SK-N-DZ (cell line): ENCODE data around the gene RPUSD2.

ENCODE experiments used
- DNase-seq: peaks from one replicate; pipeline ENCODE4 v3.0.0-alpha.2; 2015; ENCODE audit warnings: low spot score
- small RNA-seq, 2 experiments: library from RNA; depleted of rRNA; stranded (forward); fragments of <200 nt; gene quantifications; one replicate each; pipeline ENCODE3, GENCODE V24; 2014

RPUSD2 gene

DNA sequence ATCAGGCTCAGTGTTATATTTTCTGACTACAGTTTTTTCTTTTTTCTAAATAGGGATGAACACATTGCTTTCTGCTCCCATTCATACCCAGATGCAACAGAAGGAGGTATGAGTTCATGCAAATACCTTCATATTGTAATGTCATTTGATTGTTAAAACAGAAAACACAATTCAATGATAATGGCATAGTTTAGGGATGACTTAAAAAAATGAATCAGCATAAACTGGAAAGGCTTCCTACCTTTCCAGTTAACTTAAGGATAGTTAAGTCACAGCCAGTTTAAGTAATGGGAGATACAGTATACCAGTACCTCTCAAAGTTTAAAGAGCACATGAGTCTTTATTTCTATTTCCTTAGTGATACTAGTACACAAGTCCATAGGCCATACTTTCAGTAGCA lies 49.8 kb downstream of the RPUSD2 start:
- no peak for DNase-seq

DNA sequence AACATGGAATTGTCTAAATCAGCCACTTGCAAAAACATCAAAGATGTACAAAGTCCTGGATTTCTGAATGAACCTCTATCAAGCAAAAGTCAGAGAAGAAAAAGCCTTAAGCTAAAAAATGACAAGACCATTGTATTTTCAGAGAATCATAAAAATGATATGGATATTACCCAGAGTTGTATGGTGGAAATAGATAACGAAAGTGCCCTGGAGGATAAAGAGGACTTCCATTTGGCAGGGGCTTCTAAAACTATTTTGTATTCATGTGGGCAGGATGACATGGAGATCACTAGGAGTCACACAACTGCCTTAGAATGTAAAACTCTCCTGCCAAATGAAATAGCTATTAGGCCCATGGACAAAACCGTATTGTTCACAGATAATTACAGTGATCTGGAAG lies 54.3 kb downstream of the RPUSD2 start:
- no peak for DNase-seq

Small RNAs within 50 kb of the gene (small RNA-seq; reads per million reads assigned to genes)
- gene RF00017: 0 reads per million in 2 experiments
- gene RN7SL376P: 0 reads per million in 2 experiments
- 0.03 to 0.04 reads per million in 2 experiments for gene RNU6-516P
